Endothelial cell of umbilical vein (primary cell): ENCODE results near the gene MYEOV. TPM values are rescaled to one million over a fixed set of nuclear protein-coding genes. Genes with fewer than 3 reads are reported as not detected.

Experiments
- BruUV-seq: library from RNA; stranded (reverse); fragments of 400-500 nt; replicated peaks from 2 replicates; lab custom pipeline; 2021; lab: Mats Ljungman, UMichigan
- CTCF ChIA-PET: fragments of 300-600, 350-600 bp; sonication (Branson Sonifier 250); formaldehyde crosslinking; loops from one replicate; lab custom pipeline; 2021; ENCODE audit warnings: antibody characterized with exemption, inconsistent platforms; lab: Charles Lee
- POLR2A ChIA-PET: fragments of 300-600, 350-600 bp; sonication (Branson Sonifier 250); formaldehyde crosslinking; loops from one replicate; lab custom pipeline; 2021; ENCODE audit warnings: antibody characterized with exemption, inconsistent platforms; lab: Charles Lee
- DNase-seq: peaks from one replicate; pipeline ENCODE4 v3.0.0-alpha.2; 2011; ENCODE audit warnings: low read depth, low spot score
- FAIRE-seq: peaks from 2 replicates; lab custom pipeline; 2011; peaks lifted over from hg19 to GRCh38; lab: Jason Lieb, UNC
- H2AFZ ChIP-seq: 2 replicates; pipeline ENCODE4 v1.6.0; 2012; ENCODE audit warnings: low read depth, low read length, control low read depth, inconsistent platforms
- H3K27ac ChIP-seq: 2 replicates; pipeline ENCODE4 v1.5.1; 2011; ENCODE audit warnings: low read depth, mild to moderate bottlenecking, control low read depth, low read length, moderate library complexity; ENCODE audit not compliant: insufficient read depth
- H3K27me3 ChIP-seq, 2 experiments: 2 replicates each; pipeline versions ENCODE4 v1.6.0 to v1.6.1; 2011; ENCODE audit warnings: low read length in 2 of 2, mixed read lengths in 1 of 2; ENCODE audit not compliant: control insufficient read depth in 2 of 2, insufficient read depth in 2 of 2
- H3K36me3 ChIP-seq, 2 experiments: 2 replicates in 1 of 2; 3 replicates in 1 of 2; pipeline ENCODE4 v1.5.1; 2011; ENCODE audit warnings: low read length in 2 of 2, mild to moderate bottlenecking in 1 of 2, moderate library complexity in 1 of 2; ENCODE audit not compliant: control insufficient read depth in 2 of 2, insufficient read depth in 2 of 2; ENCODE audit errors: extremely low read depth in 1 of 2
- H3K4me1 ChIP-seq: 3 replicates; pipeline ENCODE4 v1.5.1; 2011; ENCODE audit warnings: mild to moderate bottlenecking, low read length; ENCODE audit not compliant: control insufficient read depth, insufficient read depth; ENCODE audit errors: extremely low read depth
- H3K4me2 ChIP-seq: 2 replicates; pipeline ENCODE4 v1.6.1; 2011; ENCODE audit warnings: low read length, control low read depth, mixed read lengths; ENCODE audit not compliant: insufficient read depth
- H3K4me3 ChIP-seq, 3 experiments: fragments of 200-600 bp in 1 of 3; sonication (generic), shearing (Covaris generic) in 1 of 3; replicated peaks in 1 of 3; 2 replicates each; pipeline ENCODE4 v1.5.1; 2011 to 2016; ENCODE audit warnings: control low read depth in 3 of 3, low read length in 3 of 3, mild to moderate bottlenecking in 2 of 3, inconsistent platforms in 1 of 3, low read depth in 1 of 3, moderate library complexity in 1 of 3; ENCODE audit not compliant: insufficient read depth in 1 of 3
- H3K79me2 ChIP-seq: 2 replicates; pipeline ENCODE4 v1.6.0; 2012; ENCODE audit warnings: low read length, inconsistent platforms; ENCODE audit not compliant: control insufficient read depth, insufficient read depth
- H3K9ac ChIP-seq: replicated peaks from 2 replicates; pipeline ENCODE3; 2011; ENCODE audit warnings: low read length, control low read depth; ENCODE audit not compliant: insufficient read depth; ENCODE audit errors: extremely low read depth
- H3K9me1 ChIP-seq: replicated peaks from 3 replicates; pipeline ENCODE4 v1.6.0; 2011; ENCODE audit warnings: mild to moderate bottlenecking, low read length; ENCODE audit not compliant: control insufficient read depth, insufficient read depth; ENCODE audit errors: extremely low read depth
- H3K9me3 ChIP-seq: replicated peaks from 2 replicates; pipeline ENCODE4 v1.5.1; 2012; ENCODE audit warnings: low read length, inconsistent platforms; ENCODE audit not compliant: control insufficient read depth, insufficient read depth
- H4K20me1 ChIP-seq: replicated peaks from 2 replicates; pipeline ENCODE3; 2011; ENCODE audit warnings: mild to moderate bottlenecking, low read length; ENCODE audit not compliant: control insufficient read depth, insufficient read depth; ENCODE audit errors: extremely low read depth
- EZH2 ChIP-seq: IDR thresholded peaks from 2 replicates; pipeline ENCODE4 v1.6.1; 2012; ENCODE audit warnings: borderline replicate concordance, low read depth, mild to moderate bottlenecking, moderate library complexity, low read length, inconsistent platforms; ENCODE audit not compliant: severe bottlenecking
- MAX ChIP-seq: IDR thresholded peaks from 2 replicates; pipeline ENCODE4 v1.6.1; 2011; ENCODE audit not compliant: insufficient read depth, insufficient read length
- dilution Hi-C: fragments of 300-500 bp; cut with MboI; formaldehyde crosslinking; loops from one replicate; pipeline ENCODE4 v1.15.0; 2019; ENCODE audit warnings: low sequenced_read_pairs; ENCODE audit not compliant: extremely low pct_ligation_motif_present
- intact Hi-C: fragments of 100-400 bp; cut with micrococcal nuclease; formaldehyde crosslinking; loops from one replicate; pipeline ENCODE4 v1.10.0; 2022
- polyA plus RNA-seq, 4 experiments: library from polyadenylated mRNA; depleted of rRNA in 3 of 4; stranded (reverse) in 3 of 4; unstranded in 1 of 4; fragments of >200 nt; gene quantifications; 2 replicates each; pipeline versions ENCODE4 v1.2.1 to v1.2.3, GENCODE V29; 2011 to 2012; ENCODE audit warnings: missing spikeins in 1 of 4
- total RNA-seq: library from RNA; stranded (reverse); gene quantifications from 2 replicates; pipeline ENCODE4 v1.2.3, GENCODE V29; 2021
- TF ChIP-seq, protein P1 (sequence below), 2 donors: IDR thresholded peaks; 1 replicate in 1 of 2; 2 replicates in 1 of 2; pipeline ENCODE4 v1.5.1; 2011; ENCODE audit warnings: low read length in 2 of 2, mild to moderate bottlenecking in 2 of 2, moderate library complexity in 2 of 2, control low read depth in 1 of 2, inconsistent platforms in 1 of 2, low read depth in 1 of 2; ENCODE audit not compliant: insufficient read depth in 1 of 2; ENCODE audit errors: extremely low read depth in 1 of 2

Gene MYEOV
- total and polyA plus RNA-seq, 2 donors (not counting 3 experiments of a cell fraction or from before 2014, with no cell fraction given): 3.8 to 14.4 TPM

DNA sequence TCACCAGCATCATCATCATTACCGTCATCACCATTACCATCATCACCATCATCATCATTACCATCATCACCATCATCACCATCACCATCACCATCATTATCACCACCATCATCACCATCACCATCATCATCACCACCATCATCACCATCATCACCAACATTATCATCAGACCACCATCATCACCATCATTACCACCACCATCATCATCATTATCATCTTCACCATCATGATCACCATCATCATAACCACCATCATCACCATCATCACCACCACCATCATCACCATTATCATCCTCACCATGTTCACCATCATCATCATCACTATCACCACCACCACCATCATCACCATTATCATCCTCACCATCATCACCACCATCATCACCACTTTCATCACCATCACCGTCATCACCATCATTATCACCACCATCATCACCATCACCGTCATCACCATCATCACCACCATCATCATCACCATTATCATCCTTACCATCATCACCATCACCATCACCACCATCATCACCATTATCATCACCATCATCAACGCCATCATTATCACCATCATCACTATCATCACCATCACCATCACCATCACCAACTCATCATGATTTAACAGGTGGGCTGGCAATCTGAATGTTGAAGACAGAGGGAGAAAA lies 2.4 kb upstream of the MYEOV start:
- intact Hi-C loops: loop anchor here (1.0 to 10.0 kb wide), 4 partner anchors 160 to 379 kb away; no protein-coding TSS in a partner anchor

More for the DNA sequence above, 2.4 kb upstream of the MYEOV start:
- no peak for TF ChIP-seq MAX
- TF ChIP-seq, protein P1, sequence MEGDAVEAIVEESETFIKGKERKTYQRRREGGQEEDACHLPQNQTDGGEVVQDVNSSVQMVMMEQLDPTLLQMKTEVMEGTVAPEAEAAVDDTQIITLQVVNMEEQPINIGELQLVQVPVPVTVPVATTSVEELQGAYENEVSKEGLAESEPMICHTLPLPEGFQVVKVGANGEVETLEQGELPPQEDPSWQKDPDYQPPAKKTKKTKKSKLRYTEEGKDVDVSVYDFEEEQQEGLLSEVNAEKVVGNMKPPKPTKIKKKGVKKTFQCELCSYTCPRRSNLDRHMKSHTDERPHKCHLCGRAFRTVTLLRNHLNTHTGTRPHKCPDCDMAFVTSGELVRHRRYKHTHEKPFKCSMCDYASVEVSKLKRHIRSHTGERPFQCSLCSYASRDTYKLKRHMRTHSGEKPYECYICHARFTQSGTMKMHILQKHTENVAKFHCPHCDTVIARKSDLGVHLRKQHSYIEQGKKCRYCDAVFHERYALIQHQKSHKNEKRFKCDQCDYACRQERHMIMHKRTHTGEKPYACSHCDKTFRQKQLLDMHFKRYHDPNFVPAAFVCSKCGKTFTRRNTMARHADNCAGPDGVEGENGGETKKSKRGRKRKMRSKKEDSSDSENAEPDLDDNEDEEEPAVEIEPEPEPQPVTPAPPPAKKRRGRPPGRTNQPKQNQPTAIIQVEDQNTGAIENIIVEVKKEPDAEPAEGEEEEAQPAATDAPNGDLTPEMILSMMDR (IDR thresholded peaks at IDR 0.05; ENCODE audit: extremely low read depth in 1 of 2, insufficient read depth in 1 of 2, low read depth in 1 of 2, low read length in 2 of 2): no peak
- no peak for TF ChIP-seq EZH2
- no peak overlapping the region for H3K9ac ChIP-seq
- DNase-seq (no peak), FAIRE-seq (no peak)
- no peak overlapping the region for H3K4me2 ChIP-seq
- H2AFZ ChIP-seq: no peak overlapping the region
- BruUV-seq: no TSS peak
- H4K20me1 ChIP-seq: no peaks in the 10 kb centered on the region
- dilution Hi-C loops: no loop called here
- ChIA-PET POLR2A (no interaction called here), CTCF (interaction anchor here (1.4 to 3.6 kb wide), 3 partner anchors 9 to 352 kb away, joined by 3 to 56 read pairs (median 4); no protein-coding TSS in a partner anchor)
- no peak overlapping the region for H3K27ac ChIP-seq
- H3K4me3 ChIP-seq: no peak overlapping the region
- no peaks in the 10 kb centered on the region for H3K9me3 ChIP-seq
- H3K79me2 ChIP-seq: peaks cover 26% of the 10 kb centered on the region
- peaks cover 18% of the 10 kb centered on the region for H3K4me1 ChIP-seq
- H3K27me3 ChIP-seq: no peaks in the 10 kb centered on the region
- H3K36me3 ChIP-seq: no peaks in the 10 kb centered on the region
- no peaks in the 10 kb centered on the region for H3K9me1 ChIP-seq
